ENCODE results near the gene DNAH6. TPM values are rescaled to one million over a fixed set of nuclear protein-coding genes. Genes with fewer than 3 reads are reported as not detected.

Gene DNAH6
- total RNA-seq, 1 experiment from 2014 or later = not detected

DNA sequence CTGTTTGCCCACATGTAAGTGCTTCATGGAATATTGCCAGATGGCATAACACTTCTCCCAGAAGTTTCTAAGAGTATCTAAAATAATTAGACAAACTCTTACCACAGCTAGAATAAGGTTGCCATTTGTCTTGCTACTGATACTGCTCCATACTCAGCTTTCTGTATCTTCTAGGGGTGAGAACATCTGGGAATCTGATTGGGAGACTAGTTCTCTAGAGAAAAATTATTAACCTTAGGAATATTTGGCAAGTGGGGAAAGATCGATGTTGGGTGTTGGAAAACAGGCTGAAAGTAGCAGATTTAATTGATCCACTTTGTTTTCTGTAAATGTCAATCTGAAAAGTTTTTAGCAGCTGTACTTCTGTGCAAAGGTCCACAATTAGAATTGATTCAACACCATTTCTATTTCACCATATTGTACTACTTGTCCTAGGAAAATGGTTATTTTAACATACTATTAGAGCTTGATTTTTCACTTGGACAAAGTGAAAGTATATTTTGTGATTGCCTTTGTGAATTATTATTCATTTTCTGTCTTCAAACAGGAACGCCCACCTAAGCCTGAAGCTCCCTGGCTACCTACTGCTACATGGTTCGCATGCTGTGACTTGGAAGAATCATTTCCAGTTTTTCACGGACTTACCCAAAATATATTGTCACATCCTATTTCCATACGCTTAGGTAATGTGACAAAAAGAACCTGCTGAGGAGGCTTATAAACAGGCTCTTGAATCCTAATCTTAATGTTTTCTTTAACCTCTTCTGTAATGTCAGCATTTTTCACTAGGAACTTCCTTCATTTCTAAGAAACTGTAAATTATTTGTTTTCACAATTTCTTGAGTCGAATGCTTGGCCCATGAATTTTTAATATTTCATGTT is 216.8 kb downstream of the DNAH6 start:
- H3K9me3 ChIP-seq (ENCODE audit: low read depth, low read length, poor library complexity, severe bottlenecking) = no peaks in the 10 kb centered on the region
- intact Hi-C loops (cut with micrococcal nuclease; ENCODE audit: unreplicated experiment) = no loop called here
- no peak overlapping the region for H3K4me3 ChIP-seq (ENCODE audit: low read depth, low read length, poor library complexity, severe bottlenecking)
- TF ChIP-seq, protein P1, sequence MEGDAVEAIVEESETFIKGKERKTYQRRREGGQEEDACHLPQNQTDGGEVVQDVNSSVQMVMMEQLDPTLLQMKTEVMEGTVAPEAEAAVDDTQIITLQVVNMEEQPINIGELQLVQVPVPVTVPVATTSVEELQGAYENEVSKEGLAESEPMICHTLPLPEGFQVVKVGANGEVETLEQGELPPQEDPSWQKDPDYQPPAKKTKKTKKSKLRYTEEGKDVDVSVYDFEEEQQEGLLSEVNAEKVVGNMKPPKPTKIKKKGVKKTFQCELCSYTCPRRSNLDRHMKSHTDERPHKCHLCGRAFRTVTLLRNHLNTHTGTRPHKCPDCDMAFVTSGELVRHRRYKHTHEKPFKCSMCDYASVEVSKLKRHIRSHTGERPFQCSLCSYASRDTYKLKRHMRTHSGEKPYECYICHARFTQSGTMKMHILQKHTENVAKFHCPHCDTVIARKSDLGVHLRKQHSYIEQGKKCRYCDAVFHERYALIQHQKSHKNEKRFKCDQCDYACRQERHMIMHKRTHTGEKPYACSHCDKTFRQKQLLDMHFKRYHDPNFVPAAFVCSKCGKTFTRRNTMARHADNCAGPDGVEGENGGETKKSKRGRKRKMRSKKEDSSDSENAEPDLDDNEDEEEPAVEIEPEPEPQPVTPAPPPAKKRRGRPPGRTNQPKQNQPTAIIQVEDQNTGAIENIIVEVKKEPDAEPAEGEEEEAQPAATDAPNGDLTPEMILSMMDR (conservative IDR thresholded peaks at IDR 0.05; ENCODE audit: low read depth, low read length) = no peak
- TF ChIP-seq EZH2 (IDR thresholded peaks at IDR 0.05; ENCODE audit: borderline replicate concordance, low read depth, low read length, poor library complexity, severe bottlenecking) = no peak
- CTCF ChIA-PET = no interaction called here
- no peaks in the 10 kb centered on the region for H3K36me3 ChIP-seq (ENCODE audit: insufficient read depth, low read length, poor library complexity, severe bottlenecking)
- no TSS peak for BruUV-seq (replicated peaks)
- POLR2A ChIA-PET (ENCODE audit: low non-redundant PET) = no interaction called here
- H3K4me1 ChIP-seq (ENCODE audit: insufficient read depth, low read length, poor library complexity, severe bottlenecking) = no peaks in the 10 kb centered on the region
- H3K27ac ChIP-seq (ENCODE audit: low read depth, low read length, poor library complexity, severe bottlenecking) = no peak overlapping the region
- DNase-seq (ENCODE audit: low spot score) = no peak
- peaks cover 12% of the 10 kb centered on the region for H3K27me3 ChIP-seq (replicated peaks; ENCODE audit: insufficient read depth, low read depth, low read length, poor library complexity)

- H3K27ac ChIP-seq (ENCODE audit: low read depth, low read length, poor library complexity, severe bottlenecking) = no peak overlapping the region
- H3K27me3 ChIP-seq (replicated peaks; ENCODE audit: insufficient read depth, low read depth, low read length, poor library complexity) = peaks cover 7% of the 10 kb centered on the region
- no peak overlapping the region for H3K4me3 ChIP-seq (ENCODE audit: low read depth, low read length, poor library complexity, severe bottlenecking)
- no peaks in the 10 kb centered on the region for H3K4me1 ChIP-seq (ENCODE audit: insufficient read depth, low read length, poor library complexity, severe bottlenecking)
- ChIA-PET POLR2A (ENCODE audit: low non-redundant PET) (no interaction called here), CTCF (no interaction called here)
- intact Hi-C loops (cut with micrococcal nuclease; ENCODE audit: unreplicated experiment) = no loop called here
- no peaks in the 10 kb centered on the region for H3K36me3 ChIP-seq (ENCODE audit: insufficient read depth, low read length, poor library complexity, severe bottlenecking)
- TF ChIP-seq, protein P1 (conservative IDR thresholded peaks at IDR 0.05; ENCODE audit: low read depth, low read length) = no peak
- TF ChIP-seq EZH2 (IDR thresholded peaks at IDR 0.05; ENCODE audit: borderline replicate concordance, low read depth, low read length, poor library complexity, severe bottlenecking) = no peak
- no peaks in the 10 kb centered on the region for H3K9me3 ChIP-seq (ENCODE audit: low read depth, low read length, poor library complexity, severe bottlenecking)
- DNase-seq (ENCODE audit: low spot score) = no peak
- BruUV-seq (replicated peaks) = no TSS peak
Observed at GRCh38 chr2:84735389-84735788, 219.1 kb downstream of the DNAH6 start.

DNA sequence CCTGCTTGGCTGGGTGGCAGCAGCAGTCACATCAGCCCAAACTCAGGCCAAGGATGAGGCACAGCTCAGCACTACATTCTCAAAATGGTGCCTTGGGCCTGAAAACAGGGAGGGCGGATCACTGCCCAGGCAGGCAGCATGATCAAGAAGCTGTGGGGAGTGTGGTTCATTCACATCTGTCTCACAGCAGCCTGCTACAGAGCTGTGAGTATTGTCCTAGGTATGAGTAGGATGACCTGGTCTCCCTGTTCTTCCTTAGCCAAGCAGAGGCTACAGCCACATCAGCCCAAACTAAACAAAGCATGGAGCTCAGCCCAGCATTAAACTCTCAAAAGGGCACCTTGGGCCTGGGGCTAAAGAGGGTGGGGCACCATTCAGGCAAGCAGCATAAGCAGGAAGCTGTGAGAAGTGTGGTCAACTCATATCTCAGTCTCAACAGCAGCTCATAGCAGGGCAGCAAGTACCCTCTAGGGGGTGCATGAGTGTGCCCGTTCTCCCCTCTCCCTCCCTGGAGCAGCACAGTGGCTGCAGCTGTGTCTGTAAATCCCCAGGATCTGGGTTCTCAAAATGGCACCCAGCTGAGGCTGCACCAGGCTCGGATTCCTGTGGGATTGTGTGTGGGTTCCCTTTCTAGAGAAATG is 225.0 kb downstream of the DNAH6 start:
- Histone ChIP-seq H3K36me3 (ENCODE audit: insufficient read depth, low read length, poor library complexity, severe bottlenecking) (no peaks in the 10 kb centered on the region), H3K27me3 (replicated peaks; ENCODE audit: insufficient read depth, low read depth, low read length, poor library complexity) (peaks cover 16% of the 10 kb centered on the region), H3K27ac (ENCODE audit: low read depth, low read length, poor library complexity, severe bottlenecking) (no peak overlapping the region), H3K9me3 (ENCODE audit: low read depth, low read length, poor library complexity, severe bottlenecking) (no peaks in the 10 kb centered on the region), H3K4me1 (ENCODE audit: insufficient read depth, low read length, poor library complexity, severe bottlenecking) (no peaks in the 10 kb centered on the region), H3K4me3 (ENCODE audit: low read depth, low read length, poor library complexity, severe bottlenecking) (no peak overlapping the region)
- TF ChIP-seq EZH2 (IDR thresholded peaks at IDR 0.05; ENCODE audit: borderline replicate concordance, low read depth, low read length, poor library complexity, severe bottlenecking) = no peak
- TF ChIP-seq, protein P1 (conservative IDR thresholded peaks at IDR 0.05; ENCODE audit: low read depth, low read length) = peak; percentile 46
- CTCF ChIA-PET = interaction anchor here (1.0 kb wide), 1 partner anchor 141 kb away, joined by 4 read pairs; no protein-coding TSS in a partner anchor
- POLR2A ChIA-PET (ENCODE audit: low non-redundant PET) = no interaction called here
- no TSS peak for BruUV-seq (replicated peaks)
- peak; percentile 49 for DNase-seq (ENCODE audit: low spot score)
- intact Hi-C loops (cut with micrococcal nuclease; ENCODE audit: unreplicated experiment) = no loop called here
